ENCODE results near the gene TECPR2.

- TF ChIP-seq POLR2AphosphoS5 (IDR thresholded peaks at IDR 0.05; ENCODE audit: low read depth, low read length) (no peak), REST (IDR thresholded peaks at IDR 0.05; ENCODE audit: insufficient read depth in 1 of 2, low read depth in 2 of 2, low read length in 2 of 2) (no peak), SIN3A (IDR thresholded peaks at IDR 0.05; ENCODE audit: borderline replicate concordance, insufficient read depth, low read length) (no peak), TAF1 (IDR thresholded peaks at IDR 0.05; ENCODE audit: borderline replicate concordance, insufficient read depth, low read length) (no peak), FOXP2 (optimal IDR thresholded peaks at IDR 0.05; ENCODE audit: borderline replicate concordance, extremely low read depth, extremely low read length, insufficient read depth) (no peak)
Observed at GRCh38 chr14:102333390-102333789, 29.4 kb upstream of the TECPR2 start.
